HK-2 (cell line): ENCODE results near the gene RFNG.
"Not testable (repeated sequence)": the region's sequence is repeated elsewhere in the genome, so short reads cannot be mapped to it uniquely, and the experiment has no call there.

ENCODE experiments used
- DNase-seq: peaks from one replicate; pipeline ENCODE4 v3.0.0-alpha.2; 2018; ENCODE audit not compliant: unreplicated experiment

Gene RFNG

DNA sequence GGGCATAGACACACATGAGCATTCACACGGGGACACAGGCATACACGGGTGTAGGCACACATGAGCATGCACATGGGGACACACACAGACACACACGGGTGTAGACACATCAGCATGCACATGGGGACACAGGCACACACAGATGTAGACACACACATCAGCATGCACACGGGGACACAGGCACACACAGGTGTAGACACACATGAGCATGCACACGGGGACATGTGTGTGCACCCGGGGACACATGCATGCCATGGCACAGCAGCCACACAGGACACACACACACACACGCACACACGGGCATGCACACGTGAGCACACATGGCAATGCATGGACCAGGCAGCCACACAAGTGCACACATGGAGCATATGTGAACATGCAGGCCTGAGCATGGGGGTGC is 9.0 kb downstream of the RFNG start:
- no peak for DNase-seq

DNA sequence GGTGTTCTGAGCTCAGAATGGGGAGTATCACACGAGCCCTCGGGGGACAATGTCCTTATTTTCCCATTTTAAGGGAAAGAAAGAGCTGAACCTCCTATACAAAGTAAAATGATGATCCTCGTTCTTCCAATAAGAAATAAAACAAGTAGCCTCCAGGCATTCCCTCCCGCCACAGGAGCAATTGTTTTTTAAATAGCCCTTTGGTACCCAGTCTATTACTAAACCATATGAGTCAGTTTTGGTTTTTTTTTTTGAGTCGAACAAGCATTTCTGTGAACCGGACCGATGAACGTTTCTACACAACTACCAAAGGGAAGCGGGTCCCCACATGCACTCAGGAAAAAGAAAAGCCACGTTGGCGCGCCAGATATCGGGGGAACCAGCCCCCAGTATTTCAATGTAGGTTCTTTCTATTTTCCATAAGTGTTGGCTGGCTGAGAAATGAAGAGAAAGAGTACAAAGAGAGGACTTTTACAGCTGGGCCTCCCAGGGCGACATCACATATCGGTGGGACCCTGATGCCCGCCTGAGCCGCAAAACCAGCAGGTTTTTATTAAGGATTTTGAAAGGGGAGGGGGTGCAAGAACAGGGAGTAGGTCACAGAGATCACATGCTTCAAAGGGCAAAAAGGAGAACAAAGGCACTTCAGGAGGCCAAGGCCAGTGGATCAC is 10.3 kb downstream of the RFNG start:
- DNase-seq, result no peak

DNA sequence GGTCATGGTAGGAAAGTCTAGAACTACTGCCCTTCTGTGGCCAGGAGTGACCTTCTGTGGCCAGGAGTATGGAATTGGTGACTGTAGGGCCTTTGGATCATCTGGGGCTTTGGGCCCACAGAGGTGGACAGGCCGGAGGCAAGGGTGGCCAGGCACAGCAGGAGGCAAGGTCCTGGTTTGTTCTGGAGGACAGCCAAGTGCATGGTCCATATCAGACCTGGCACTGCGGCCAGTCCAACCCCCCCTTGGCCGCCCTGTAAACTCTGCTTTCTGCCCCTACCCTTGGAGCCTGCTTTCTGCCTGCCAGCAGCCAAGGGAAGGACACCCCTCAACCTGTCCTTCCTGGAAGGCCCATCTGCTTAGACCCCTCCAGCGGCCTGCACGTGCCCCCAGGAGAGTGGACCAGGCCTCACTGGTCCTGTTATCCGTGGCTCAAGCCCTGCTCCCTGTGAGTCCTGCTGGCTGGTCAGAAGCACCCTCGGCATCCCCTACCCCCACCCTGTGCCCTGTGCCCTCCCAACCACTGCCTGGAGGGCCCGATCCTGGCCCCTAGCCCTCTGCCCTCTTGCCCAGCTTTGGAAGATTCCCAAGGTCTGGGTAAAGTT is 11.8 kb downstream of the RFNG start:
- DNase-seq, result no peak

DNA sequence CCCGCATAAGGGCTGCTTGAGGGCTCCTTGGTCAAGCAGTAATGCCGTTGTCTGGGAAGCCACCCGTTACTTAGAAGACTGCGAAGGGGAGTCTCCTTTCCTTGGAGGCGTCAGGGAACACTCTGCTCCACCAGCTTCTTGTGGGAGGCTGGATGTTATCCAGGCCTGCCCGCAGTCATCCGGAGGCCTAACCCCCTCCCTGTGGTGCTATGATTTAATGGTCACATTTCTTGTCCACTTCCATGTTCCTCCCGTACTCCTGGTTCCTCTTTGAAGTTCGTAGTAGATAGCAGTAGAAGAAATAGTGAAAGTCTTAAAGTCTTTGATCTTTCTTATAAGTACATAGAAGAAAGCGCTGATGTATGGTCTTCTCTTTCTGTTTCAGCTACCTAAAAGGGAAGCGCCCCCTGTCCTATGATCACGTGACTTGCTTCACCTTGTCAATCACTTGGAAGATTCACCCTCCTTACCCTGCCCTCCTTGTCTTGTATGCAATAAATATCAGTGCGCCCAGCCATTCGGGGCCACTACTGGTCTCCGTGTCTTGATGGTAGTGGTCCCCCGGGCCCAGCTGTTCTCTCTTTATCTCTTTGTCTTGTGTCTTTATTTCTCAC is 12.7 kb downstream of the RFNG start:
- DNase-seq, result not testable (repeated sequence)

DNA sequence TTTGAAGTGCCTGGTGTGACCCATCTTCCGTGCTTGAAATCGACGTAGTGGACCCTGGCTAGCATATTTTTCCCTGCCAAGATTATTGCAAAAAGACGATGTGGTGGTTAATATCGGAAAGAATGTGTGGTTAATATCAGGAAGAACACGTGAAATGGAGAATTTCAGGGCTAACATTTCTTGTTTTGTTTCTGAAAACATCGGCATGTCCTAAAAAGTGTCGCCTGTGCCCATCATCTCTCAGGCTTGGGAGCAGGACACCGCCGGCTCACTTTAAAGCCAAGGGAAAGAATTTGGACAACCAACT is 13.8 kb downstream of the RFNG start:
- no peak for DNase-seq

DNA sequence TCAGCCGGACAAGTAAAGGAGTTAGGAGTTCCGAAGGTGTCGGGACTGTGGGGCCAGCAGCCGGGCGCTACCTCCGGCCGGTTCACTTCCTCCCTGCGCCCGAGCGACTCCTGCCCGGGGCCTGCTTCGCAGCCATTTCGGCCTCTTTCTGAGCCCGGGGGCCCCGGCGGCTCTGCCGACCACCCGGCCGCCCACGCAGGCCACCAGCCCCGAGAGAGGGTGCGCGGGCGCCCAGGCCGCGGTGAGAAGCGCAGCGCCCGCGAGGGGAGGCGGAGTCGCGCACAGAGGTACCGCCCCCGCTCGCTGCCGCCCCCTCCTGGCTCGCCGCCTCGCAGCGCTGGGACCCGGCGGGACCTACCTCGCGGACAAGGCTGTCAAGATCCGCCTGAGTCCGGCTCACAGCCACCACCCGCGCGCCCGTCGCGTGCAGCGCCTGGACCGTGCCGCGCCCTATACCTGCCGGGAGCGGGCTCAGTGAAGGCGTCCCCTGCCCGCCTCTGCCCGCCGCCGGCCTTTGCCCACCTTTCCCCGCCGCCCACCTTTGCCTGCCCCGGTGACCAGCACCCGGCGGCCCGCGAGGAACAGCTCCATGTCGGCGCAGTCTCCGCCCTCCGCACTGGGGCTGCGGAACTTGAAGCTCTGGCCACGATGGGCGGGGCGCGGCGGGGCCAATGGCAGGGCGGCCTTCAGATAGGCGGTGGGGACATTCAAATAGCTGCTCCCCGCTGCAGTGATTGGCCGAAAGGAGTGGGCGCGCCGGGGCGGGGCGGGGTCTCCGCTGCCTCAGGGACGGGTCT is 14.3 kb downstream of the RFNG start, which contains the start of gene DCXR:
DCXR (minus strand) TSS at position 606 of the 797 bp plus-strand sequence; CDS start at position 591, 15 bp downstream.
- DNase-seq, result peak; percentile 96

DNA sequence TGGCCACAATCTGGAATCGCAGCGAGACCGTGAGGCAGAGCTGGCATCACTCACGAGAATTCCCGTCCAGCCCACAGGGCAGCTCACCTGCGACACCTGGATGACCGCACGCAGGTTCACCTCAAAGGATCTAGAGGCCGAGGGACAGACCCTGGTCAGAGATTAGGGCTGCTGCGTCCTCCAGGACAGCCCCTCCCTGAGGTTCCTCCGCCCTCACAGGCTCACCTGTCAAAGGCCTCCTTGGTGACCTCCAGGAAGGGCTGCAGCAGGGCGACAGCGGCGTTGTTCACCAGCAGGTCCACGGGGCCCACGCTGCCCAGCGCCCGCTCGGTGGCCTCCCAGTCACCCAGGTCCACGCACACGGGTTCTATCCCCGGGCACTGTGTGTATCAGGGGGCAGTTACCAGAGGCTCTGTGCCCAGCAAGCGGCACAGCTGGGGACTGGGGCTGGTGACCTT is 14.9 kb downstream of the RFNG start:
- no peak for DNase-seq

DNA sequence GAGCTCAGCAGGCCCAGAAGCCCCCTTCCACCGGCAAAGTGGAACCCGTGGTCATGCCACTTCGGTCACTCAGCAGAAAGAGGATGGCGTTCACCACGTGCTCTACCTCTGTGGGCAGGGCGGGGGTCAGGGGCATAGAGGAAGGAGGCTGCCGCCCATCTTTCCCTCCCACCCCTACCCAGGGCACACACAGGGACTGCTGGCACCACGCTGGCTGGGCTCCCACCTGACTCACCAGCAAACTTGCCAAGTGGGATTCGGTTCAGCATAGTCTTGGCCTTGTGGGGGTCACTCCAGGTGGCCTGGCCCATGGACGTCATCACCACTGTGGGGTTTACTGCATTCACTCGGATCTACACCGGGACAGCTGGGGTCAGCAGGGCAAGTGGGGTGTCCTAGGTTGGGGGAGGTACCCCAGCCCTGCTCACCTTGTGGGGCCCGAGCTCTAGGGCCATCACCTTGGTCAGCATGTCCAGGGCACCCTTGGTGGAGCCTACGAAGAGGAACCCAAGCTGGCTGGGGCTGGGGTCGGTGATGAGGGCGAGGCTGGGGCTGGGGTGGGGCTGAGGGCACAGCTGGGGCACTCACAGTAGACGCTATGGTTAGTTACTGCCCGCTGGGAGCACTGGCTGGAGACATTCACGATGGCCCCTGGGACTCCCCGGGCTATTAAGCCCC is 15.5 kb downstream of the RFNG start:
- no peak for DNase-seq

DNA sequence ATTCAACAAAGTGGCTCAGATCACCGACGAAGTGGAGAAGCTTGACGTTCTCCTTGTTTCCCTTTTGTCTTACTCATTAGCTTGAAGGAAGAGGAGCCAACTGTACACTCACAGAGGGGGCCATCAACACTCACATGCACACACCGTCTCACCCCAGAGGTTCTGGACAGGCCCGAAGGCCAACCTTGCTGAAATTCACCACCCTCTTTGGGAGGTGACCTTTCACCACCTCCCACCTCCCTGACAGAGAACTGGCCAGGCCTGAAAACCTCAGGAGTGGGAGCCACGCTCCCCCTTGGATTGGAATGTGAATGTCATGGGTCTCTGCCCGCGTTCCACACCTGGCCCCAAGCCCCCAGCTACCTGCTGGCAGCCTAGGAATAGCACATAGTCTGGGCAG is 16.1 kb downstream of the RFNG start:
- no peak for DNase-seq

DNA sequence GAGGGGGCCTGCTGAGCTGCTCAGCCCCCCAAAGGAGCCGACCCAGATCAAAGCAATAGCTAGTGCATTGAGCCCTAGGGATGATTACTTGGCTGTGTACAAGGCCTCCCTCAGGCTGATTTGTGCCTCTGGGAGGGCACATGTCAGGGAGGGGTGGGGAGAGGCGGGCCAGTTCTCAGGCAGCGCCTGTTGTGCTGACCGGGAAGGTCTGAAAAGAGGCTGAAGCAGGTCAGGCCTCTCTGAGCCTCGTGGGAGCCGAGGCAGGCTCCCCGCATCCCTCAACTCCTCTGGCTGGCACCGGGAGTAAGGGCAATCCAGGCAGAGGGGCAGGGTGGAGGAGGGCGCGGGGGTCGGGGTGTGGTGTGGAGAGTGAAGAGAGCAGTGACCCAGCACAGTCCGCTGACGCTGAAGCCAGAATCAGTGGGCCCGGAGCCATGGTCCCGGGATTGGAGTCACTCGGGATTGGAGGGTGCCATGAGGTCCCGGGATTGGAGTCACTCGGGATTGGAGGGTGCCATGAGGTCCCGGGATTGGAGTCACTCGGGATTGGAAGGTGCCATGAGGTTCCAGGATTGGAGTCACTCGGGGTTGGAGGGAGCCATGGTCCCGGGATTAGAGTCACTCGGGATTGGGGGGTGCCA is 17.1 kb downstream of the RFNG start:
- no peak for DNase-seq

DNA sequence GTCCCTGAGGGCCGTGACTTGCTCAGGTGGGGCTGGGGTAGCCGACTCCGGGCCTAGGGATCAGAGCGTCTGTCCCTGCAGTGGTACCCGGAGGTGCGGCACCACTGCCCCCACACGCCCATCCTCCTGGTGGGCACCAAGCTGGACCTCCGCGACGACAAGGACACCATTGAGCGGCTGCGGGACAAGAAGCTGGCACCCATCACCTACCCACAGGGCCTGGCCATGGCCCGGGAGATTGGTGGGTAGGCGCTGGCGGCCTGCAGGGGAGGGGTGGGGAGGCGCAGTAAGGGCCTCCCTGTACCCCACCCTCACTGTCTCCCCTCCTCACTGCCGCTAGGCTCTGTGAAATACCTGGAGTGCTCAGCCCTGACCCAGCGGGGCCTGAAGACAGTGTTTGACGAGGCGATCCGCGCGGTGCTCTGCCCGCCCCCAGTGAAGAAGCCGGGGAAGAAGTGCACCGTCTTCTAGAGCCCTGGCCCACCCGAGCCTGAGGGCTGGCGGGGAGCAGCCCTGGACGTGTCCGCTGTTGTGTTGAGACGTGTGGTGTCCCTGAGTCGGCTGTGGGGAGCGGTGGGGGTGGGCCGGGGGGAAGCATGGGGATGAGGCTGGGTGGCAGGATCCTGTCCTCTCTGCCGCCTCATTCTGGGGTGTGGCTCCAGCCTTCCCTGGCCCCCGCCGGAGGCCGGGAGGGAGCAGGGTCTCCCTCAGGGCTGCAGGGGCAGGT is 18.1 kb downstream of the RFNG start:
- no peak for DNase-seq

DNA sequence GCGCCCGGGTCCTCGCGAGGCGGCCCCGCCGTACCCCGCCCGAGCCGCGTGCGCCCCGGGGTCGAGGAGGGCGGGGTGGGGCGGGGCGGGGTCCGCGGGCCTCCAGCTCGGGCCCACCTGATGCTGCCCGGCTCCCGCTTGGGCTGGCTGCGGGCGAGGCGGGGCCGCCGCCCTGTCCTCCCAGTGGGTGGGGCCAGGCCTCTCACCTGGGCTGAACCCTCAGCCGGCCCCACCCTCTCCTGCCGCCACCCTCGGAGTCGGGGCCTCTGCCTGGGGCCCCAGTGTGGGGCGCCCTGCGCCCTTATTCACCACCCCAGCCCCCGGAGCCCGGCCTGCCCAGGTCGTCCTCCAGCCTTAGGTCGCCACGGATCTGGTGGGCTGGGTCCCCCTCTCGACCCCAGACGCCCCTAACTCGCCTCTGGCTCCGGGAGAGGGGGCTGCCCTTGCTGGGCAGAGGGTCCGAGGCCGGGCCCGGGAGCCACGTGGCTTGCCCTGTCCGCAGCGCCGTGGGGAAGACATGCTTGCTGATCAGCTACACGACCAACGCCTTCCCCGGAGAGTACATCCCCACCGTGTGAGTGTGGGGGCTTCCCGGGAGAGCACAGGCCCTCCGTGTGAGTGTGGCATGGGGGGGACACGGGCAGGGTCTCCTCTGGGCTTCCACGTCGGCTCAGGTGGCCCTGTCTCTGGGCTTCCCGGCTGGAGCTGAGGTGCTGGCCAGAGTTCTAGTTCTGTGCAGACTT is 19.6 kb downstream of the RFNG start:
- DNase-seq, result no peak

DNA sequence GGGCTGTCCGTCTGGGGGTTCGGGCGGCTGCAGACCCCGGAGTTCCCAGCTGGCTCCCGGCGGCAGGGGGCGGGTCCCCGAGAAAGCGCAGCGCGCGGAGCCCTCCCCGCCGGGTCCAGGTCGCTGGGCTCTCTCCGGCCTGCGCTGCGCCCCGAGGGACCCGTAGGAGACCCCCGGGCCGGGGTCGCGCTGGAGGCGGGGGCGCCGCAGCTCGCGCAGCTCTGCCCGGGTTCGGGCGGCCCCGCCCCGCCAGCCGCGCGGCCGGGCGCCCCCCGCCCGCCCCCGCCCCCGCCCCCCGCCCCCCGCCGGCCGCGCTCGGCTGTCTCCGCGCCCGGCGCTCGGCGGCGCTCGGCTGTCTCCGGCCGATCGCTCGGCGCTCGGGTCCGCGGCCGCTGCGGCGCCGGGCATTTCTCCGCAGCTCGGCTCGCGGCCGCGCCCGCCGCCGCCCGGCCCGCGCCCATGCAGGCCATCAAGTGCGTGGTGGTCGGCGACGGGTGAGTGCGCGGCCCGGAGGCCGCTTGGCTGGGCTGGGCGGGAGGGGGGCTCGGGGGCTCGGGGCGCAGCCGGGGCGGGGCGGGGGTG is 20.2 kb downstream of the RFNG start, which contains the start of gene RAC3:
RAC3 (plus strand) TSS at position 376 of the 582 bp plus-strand sequence; CDS start at position 460, 84 bp downstream.
- no peak for DNase-seq

DNA sequence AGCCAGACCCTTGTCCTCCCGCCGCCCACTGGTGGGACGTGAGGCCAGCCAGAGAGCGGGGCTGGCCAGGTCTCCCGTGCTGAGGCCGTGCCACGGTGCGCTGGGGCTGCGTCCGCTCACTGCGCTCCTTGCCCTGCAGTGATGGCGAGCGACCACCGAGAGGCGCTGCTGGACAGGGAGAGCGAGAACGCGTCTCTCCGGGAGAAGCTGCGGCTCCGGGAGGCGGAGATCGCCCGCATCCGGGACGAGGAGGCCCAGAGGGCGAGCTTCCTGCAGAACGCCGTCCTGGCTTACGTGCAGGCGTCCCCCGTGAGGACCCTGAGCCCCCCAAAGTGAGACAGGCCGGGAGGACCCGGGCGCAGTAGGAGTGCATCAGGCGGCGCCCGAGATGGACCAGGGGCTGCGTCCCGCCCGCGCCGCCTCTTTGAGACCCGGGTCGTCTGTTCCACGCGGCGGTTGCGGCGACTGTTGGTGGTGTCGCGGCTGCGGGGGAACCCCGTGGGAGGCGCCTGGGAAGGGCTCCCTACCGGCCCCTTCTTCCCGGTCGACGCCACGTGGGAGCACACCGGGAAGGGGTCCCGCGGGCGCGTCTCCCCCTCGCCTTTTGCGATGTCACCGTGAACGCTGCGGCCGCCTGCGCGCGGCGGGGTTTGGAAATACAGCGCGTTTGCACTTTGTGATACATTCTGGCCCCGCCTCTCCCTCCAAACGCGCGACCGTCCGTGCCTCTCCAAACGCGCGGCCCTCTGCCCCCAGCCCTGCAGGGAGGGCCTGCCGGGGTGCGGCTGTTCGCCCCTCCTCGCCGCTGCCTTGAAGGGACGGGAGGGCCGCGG is 20.9 kb downstream of the RFNG start:
- peak; percentile 91 for DNase-seq

DNA sequence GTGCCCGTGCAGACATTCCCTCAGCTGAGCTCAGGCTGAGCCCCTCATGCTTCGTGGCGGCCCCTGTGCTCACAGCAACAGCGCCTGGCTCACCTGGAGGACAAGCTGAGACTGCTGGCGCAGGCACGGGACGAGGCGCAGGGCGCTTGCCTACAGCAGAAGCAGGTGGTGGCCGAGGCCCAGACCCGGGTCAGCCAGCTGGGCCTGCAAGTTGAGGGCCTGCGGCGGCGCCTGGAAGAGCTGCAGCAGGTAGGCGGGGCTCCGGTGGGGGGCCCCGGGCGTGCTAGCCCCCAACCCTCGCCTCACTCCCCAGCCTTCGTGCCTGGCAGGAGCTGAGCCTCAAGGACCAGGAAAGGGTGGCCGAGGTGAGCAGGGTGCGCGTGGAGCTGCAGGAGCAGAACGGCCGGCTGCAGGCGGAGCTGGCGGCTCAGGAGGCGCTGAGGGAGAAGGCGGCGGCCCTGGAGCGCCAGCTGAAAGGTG is 21.6 kb downstream of the RFNG start:
- DNase-seq, result no peak

DNA sequence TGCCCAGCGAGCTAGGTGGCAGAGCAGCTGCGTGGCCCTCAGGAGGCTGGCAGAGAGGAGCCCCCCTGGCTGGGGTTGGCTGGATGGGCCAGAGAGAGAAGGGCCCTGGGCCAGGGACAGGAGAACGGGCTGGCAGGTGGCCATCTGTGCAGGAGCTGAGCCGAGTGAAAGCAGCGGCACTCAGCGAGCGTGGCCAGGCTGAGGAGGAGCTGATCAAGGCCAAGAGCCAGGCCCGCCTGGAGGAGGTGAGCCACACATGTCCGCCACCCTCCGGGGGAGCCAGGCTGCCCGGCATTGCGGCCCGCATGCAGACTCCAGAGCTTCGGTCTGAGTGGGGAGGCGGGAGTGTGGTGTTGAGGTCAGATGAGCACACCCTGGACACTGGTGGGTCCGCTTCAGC is 22.2 kb downstream of the RFNG start:
- no peak for DNase-seq

DNA sequence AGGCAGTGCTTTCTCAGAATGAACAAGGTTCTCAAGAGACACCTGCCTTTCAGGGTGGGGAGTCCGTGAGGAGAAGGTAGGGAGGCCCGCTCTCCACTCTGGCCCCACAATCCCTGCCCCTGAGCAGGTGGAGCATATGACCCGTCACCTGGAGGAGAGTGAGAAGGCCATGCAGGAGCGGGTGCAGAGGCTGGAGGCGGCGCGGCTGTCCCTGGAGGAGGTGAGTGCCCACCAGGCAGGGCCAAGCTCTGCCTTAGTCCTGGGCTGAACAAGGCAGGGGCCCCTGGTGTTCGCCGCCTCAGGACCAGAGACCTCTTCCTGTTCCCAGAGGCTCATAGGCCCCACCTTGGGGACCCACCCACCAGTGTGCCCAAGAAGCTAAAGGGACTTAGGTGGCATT is 22.6 kb downstream of the RFNG start:
- DNase-seq, result no peak

DNA sequence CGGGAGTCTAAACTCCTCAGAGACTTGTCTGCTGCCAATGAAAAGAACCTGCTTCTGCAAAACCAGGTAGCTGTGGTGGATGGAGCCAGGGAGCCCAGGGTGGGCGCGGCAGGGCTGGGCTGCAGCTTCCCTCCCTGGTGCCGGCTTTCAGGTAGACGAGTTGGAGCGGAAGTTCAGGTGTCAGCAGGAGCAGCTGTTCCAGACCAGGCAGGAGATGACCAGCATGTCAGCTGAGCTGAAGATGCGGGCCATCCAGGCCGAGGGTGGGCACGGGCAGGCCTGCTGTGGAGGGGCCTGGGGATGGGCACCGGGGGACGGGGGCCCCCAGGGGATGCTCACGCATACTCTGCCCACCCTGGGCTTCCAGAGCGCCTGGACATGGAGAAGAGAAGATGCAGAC is 23.4 kb downstream of the RFNG start:
- no peak for DNase-seq
